HG02571 (cell line): ENCODE results near the gene NDST4.
"Not testable (repeated sequence)": the region's sequence is repeated elsewhere in the genome, so short reads cannot be mapped to it uniquely, and the experiment has no call there.

Experiments
- ATAC-seq: cut with Tn5 transposase; IDR thresholded peaks from one replicate; pipeline ENCODE4 v1.9.1; 2021; ENCODE audit warnings: mild to moderate bottlenecking, moderate library complexity; ENCODE audit not compliant: unreplicated experiment

The NDST4 gene

GRCh38 chr4:115058533-115058932 lies 54.9 kb downstream of the NDST4 start:
- ATAC-seq = no peak

- no peak for ATAC-seq
Observed at GRCh38 chr4:115054836-115055235, 58.6 kb downstream of the NDST4 start.

- no peak for ATAC-seq
Observed at GRCh38 chr4:115053313-115053712, 60.1 kb downstream of the NDST4 start.

- ATAC-seq = no peak
Observed at GRCh38 chr4:115042496-115042895, 70.9 kb downstream of the NDST4 start.

GRCh38 chr4:115030281-115030680 lies 83.1 kb downstream of the NDST4 start:
- ATAC-seq = no peak

- no peak for ATAC-seq
Observed at GRCh38 chr4:115028682-115029410, 84.6 kb downstream of the NDST4 start.

GRCh38 chr4:114999880-115000279 lies 113.5 kb downstream of the NDST4 start:
- no peak for ATAC-seq

- ATAC-seq = no peak
Observed at GRCh38 chr4:114998316-114998715, 115.1 kb downstream of the NDST4 start.

- ATAC-seq = no peak
Observed at GRCh38 chr4:114997576-114998247, 115.7 kb downstream of the NDST4 start.

GRCh38 chr4:114986133-114986532 lies 127.3 kb downstream of the NDST4 start:
- no peak for ATAC-seq

- ATAC-seq = no peak
Observed at GRCh38 chr4:114980932-114981708, 132.3 kb downstream of the NDST4 start.

GRCh38 chr4:114980399-114980798 lies 133.0 kb downstream of the NDST4 start:
- ATAC-seq = not testable (repeated sequence)

GRCh38 chr4:114976901-114977300 lies 136.5 kb downstream of the NDST4 start:
- ATAC-seq = no peak

GRCh38 chr4:114964026-114964425 lies 149.4 kb downstream of the NDST4 start:
- ATAC-seq = no peak

GRCh38 chr4:114945616-114946015 lies 167.8 kb downstream of the NDST4 start:
- no peak for ATAC-seq

- ATAC-seq = no peak
Observed at GRCh38 chr4:114941503-114941902, 171.9 kb downstream of the NDST4 start.

- ATAC-seq = no peak
Observed at GRCh38 chr4:114927881-114928280, 185.5 kb downstream of the NDST4 start.

- ATAC-seq = no peak
Observed at GRCh38 chr4:114926583-114926982, 186.8 kb downstream of the NDST4 start.

GRCh38 chr4:114924311-114924710 lies 189.1 kb downstream of the NDST4 start:
- ATAC-seq = no peak

GRCh38 chr4:114922592-114922933 lies 190.9 kb downstream of the NDST4 start:
- ATAC-seq = no peak

GRCh38 chr4:114921790-114922591 lies 191.4 kb downstream of the NDST4 start:
- no peak for ATAC-seq
